Omental fat pad (tissue), 4 donors: ENCODE results near the gene ADARB1. TPM values are rescaled to one million over a fixed set of nuclear protein-coding genes. Genes with fewer than 3 reads are reported as not detected.

Experiments used
- ATAC-seq: fragments of 150-250 bp; one replicate; pipeline ENCODE4 v1.9.1; 2016; ENCODE audit warnings: mild to moderate bottlenecking, moderate library complexity; ENCODE audit not compliant: low FRiP score
- DNase-seq: peaks from one replicate; pipeline ENCODE4 v3.0.0-alpha.2; 2019; ENCODE audit warnings: low spot score
- CTCF ChIP-seq, 3 donors: fragments of 450-650 bp; IDR thresholded peaks; one replicate each; pipeline ENCODE4 v1.5.1; 2016 to 2017; ENCODE audit warnings: antibody characterized with exemption in 3 of 3, mild to moderate bottlenecking in 3 of 3, moderate library complexity in 2 of 3
- total RNA-seq, 4 donors: library from RNA; depleted of rRNA; stranded (reverse); fragments of >200 nt; gene quantifications; one replicate each; pipeline ENCODE4 v1.1.0, GENCODE V29; 2016

The ADARB1 gene
- total RNA-seq, 4 donors from 2014 or later: 17.3 to 38.3 (median 23.3) TPM

DNA sequence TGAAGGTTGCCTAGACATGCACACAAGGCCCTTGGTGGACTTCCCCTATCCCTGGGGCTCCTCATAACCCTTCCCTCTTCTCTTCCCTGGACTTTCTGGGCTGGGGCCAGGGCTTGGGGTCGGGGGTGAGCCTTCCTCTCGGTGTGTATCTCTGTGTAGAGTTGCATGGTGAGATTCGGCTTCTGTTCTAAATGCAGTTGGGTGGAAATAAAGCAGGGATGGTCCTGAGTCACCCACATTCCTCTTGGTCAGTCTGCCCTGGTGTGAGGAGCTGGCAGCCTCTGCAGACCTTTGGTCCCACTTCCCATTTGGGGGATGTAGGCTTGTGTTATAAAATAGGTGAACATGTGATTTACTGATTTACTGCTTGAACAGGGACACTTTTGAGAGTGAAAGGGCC, 38.0 kb downstream of the ADARB1 start:
- TF ChIP-seq CTCF (IDR thresholded peaks at IDR 0.05): no peak
- ATAC-seq: no peak
- DNase-seq: no peak

DNA sequence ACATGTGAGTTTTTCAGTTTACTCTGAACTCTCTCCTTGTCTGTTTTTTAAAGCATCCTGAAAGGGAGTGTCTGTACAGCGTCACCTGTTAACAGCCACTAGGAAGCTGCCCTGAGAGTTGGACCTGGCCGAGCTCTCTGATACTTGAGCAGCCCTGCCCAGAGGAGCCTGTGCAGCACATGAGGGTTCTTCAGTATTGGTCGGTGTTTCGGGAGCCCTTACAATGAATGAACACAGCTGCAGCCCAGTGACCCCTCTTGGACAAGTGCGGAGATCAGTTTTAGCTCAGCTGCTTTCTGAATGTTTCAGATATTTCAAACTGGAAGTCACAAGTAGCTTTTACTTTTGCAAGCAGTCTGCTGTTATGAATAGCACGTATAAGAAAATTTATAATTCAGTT, 39.2 kb downstream of the ADARB1 start:
- no peak for TF ChIP-seq CTCF (IDR thresholded peaks at IDR 0.05)
- DNase-seq: no peak
- ATAC-seq: no peak

GRCh38 chr21:45114072-45114471, 39.7 kb downstream of the ADARB1 start:
- ATAC-seq: no peak
- DNase-seq: no peak
- no peak for TF ChIP-seq CTCF (IDR thresholded peaks at IDR 0.05)

- no peak for DNase-seq
- no peak for TF ChIP-seq CTCF (IDR thresholded peaks at IDR 0.05)
- ATAC-seq: no peak
Measured at GRCh38 chr21:45114475-45114874, 40.1 kb downstream of the ADARB1 start.

GRCh38 chr21:45115141-45115540, 40.8 kb downstream of the ADARB1 start:
- DNase-seq (no peak), ATAC-seq (no peak)
- no peak for TF ChIP-seq CTCF (IDR thresholded peaks at IDR 0.05)

DNA sequence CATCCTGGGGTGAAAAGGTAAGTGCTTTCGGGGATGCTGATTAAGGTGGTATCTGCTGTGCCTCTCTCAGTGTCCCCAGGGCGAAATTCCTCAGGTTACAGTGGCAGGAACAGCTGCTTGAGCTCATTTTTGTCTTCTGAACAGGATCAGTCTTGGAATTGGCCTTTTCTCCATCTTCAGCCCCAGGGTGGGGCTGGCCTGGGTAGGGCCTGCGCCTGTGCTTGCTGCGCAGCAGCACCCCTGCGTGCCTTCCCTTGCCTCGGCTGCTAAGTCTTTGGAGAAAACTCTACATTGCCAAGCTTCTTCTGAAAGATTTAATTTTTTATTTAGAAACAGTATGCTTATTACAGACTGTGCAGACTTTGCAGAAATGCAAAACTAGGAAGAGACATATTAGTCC, 41.7 kb downstream of the ADARB1 start:
- no peak for ATAC-seq
- TF ChIP-seq CTCF (IDR thresholded peaks at IDR 0.05): no peak
- DNase-seq: no peak

DNA sequence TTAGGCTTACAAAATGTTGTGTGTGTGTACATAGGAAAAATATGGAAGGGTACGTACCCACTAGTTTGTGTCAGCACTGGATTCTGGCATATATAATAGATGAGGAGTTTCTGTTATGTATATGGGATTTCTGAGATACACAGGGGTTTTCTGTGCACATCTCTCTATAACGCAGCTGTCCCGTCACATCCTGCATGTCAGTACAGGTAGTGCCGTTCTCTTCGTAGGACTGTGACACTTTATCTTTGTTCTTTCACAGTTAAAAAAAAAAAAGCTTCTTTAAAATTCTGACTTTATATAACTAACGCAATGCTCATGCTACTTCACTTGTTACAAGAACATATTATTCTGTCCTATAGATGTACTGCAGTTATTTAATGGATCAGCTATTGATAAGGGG, 42.9 kb downstream of the ADARB1 start:
- ATAC-seq (no peak), DNase-seq (no peak)
- TF ChIP-seq CTCF (IDR thresholded peaks at IDR 0.05): no peak
